GM10248 (cell line): ENCODE measurements around the gene SMIM14.
A peak's percentile ranks its signal among the peaks of the same experiment; 100 is the strongest.
"Not testable (repeated sequence)": the region's sequence is repeated elsewhere in the genome, so short reads cannot be mapped to it uniquely, and the experiment has no call there.

Experiments
- CTCF ChIA-PET: fragments of 300-600 bp; sonication (Branson Sonifier 250); formaldehyde crosslinking; extraction: SDS; loops from one replicate; lab custom pipeline; 2021; ENCODE audit warnings: antibody characterized with exemption; lab: Yijun Ruan, JAX
- POLR2A ChIA-PET: fragments of 350-650 bp; sonication (Branson Sonifier 250); formaldehyde crosslinking; extraction: SDS; loops from one replicate; lab custom pipeline; 2020; ENCODE audit warnings: antibody characterized with exemption; lab: Yijun Ruan, JAX
- DNase-seq: peaks from one replicate; pipeline ENCODE4 v3.0.0; 2012; ENCODE audit errors: extremely low spot score
- CTCF ChIP-seq: IDR thresholded peaks from 2 replicates; pipeline ENCODE4 v1.5.1; 2012; ENCODE audit warnings: mild to moderate bottlenecking, low read depth; ENCODE audit errors: extremely low read depth, missing control alignments, control extremely low read depth

Gene SMIM14

GRCh38 chr4:39638354-39639239 is at the start of gene SMIM14:
SMIM14 (minus strand) TSS chr4:39638865; CDS start chr4:39605145, 33,720 bp downstream.
- ChIA-PET POLR2A (interaction anchor here (0.7 to 1.5 kb wide), 3 partner anchors 40 to 111 kb away, joined by 3 to 5 read pairs (median 3); partner anchors contain the start of gene UGDH), CTCF (interaction anchor here (0.8 to 1.9 kb wide), 11 partner anchors 8 to 678 kb away, joined by 3 to 10 read pairs (median 3); partner anchors contain the start of gene UGDH)
- no peak for TF ChIP-seq CTCF
- peak; percentile 90 for DNase-seq

DNA sequence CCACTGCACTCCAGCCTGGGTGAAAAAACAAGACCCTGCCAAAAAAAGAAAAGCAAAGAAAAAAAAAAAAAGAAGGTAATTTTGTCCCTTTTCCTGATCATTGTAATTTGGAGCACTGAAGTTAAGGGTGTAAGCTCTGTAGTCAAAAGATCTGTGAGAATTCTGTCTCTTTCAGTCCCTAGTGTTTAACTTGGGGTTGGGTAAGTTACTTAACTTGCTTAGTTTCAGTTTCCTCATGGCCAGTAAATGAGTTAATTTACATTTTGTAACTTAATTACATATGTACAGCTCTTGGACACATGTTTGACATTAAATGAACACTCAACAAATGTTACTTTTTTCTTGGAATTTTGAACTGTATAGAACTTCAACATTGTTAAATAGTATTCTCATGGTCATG is 48.3 kb upstream of the SMIM14 start:
- TF ChIP-seq CTCF = no peak
- ChIA-PET POLR2A (no interaction called here), CTCF (interaction anchor here (1.2 to 1.4 kb wide), 2 partner anchors 9 to 11 kb away, joined by 6 to 9 read pairs; partner anchors contain the start of gene UBE2K)
- no peak for DNase-seq

GRCh38 chr4:39685990-39686389 is 47.3 kb upstream of the SMIM14 start:
- no peak for DNase-seq
- POLR2A ChIA-PET = interaction anchor here (0.6 kb wide), 1 partner anchor 8 kb away, joined by 3 read pairs; no protein-coding TSS in a partner anchor
- no peak for TF ChIP-seq CTCF
- CTCF ChIA-PET = interaction anchor here (1.3 kb wide), 1 partner anchor 212 kb away, joined by 3 read pairs; no protein-coding TSS in a partner anchor

DNA sequence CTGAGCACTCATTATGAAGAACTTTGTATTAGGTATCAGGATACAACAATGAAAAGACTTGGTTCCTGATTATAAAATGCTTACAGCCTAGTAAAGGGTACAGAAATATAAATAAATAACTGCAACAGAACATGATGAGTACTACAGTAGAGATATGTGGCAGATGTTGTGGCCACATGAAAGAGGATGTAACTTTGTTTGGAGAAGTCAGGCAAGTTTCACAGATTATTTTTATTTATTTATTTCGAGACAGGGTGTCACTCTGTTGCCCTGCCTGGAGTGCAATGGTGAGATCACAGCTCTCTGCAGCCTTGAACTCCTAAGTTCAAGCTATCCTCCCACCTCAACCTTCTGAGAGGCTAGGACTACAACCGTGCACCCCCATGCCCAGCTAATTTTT is 43.5 kb upstream of the SMIM14 start:
- ChIA-PET POLR2A (no interaction called here), CTCF (no interaction called here)
- no peak for TF ChIP-seq CTCF
- DNase-seq = peak; percentile 61

DNA sequence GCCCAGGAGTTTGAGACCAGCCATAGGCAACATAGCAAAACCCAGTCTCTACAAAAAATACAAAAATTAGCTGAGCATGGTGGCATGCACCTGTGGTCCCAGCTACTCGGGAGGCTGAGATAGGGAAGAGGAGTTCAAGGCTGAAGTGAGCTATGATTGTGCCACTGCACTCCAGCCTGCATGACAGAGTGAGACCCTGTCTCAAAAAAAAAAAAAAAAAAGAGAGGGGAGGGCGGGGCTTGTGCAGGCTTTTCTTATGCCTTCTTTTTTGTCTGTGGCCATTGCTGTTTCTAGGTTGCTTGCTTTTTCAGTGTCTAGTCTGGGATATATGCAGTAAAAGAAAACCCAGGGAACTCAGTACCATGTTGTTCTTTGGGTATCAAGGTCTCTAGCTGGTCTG is 42.3 kb upstream of the SMIM14 start:
- CTCF ChIA-PET = interaction anchor here (1.7 kb wide), 1 partner anchor 297 kb away, joined by 3 read pairs; the partner anchor contains the start of gene PDS5A
- DNase-seq = not testable (repeated sequence)
- POLR2A ChIA-PET = interaction anchor here (0.6 to 1.2 kb wide), 2 partner anchors 42 to 75 kb away, joined by 3 to 7 read pairs; partner anchors contain the start of gene SMIM14

GRCh38 chr4:39675681-39676080 is 37.0 kb upstream of the SMIM14 start:
- DNase-seq, POLR2A ChIA-PET: not testable (repeated sequence)
- CTCF ChIA-PET = interaction anchor here (1.7 kb wide), 1 partner anchor 16 kb away, joined by 3 read pairs; no protein-coding TSS in a partner anchor

DNA sequence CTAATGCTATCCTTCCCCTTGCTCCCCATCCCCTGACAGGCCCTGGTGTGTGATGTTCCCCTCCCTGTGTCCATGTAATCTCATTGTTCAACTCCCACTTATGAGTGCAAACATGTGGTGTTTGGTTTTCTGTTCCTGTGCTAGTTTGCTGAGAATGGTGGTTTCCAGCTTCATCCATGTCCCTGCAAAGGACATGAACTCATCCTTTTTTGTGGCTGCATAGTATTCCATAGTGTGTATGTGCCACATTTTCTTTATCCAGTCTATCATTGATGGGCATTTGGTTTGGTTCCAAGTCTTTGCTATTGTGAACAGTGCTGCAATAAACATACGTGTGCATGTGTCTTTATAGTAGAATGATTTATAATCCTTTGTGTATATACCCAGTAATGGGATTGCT is 31.6 kb upstream of the SMIM14 start:
- POLR2A ChIA-PET, DNase-seq: not testable (repeated sequence)
- CTCF ChIA-PET = interaction anchor here (1.2 kb wide), 1 partner anchor 21 kb away, joined by 3 read pairs; no protein-coding TSS in a partner anchor

DNA sequence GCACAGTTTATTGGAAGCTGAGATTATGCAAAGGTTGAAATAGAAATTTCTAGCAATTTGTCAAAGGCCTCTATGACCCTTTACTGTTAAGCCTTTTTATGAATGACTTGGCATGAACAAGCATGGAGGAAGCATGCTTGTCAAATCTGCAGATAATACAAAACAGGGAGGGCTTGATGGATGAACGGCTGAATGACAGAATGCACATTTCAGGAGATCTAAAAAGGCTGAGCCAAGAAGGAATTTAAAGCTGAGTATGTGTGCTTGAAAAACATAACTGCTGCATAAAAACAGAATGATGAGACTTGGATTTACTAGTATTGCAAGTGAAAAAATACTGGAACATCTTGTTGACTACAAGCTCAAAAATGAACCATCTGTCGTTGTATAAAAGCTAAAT is 30.2 kb upstream of the SMIM14 start:
- no peak for DNase-seq
- CTCF ChIA-PET = interaction anchor here (1.2 kb wide), 3 partner anchors 12 to 149 kb away, joined by 3 to 4 read pairs (median 3); no protein-coding TSS in a partner anchor
- TF ChIP-seq CTCF = no peak
- POLR2A ChIA-PET = no interaction called here
